GM12878 (cell line): ENCODE data around the gene CHN2. TPM values are rescaled to one million over a fixed set of nuclear protein-coding genes. Genes with fewer than 3 reads are reported as not detected.

Source experiments
- ATAC-seq: fragments of 200-7000 bp; cut with Tn5 transposase; 3 replicates; pipeline ENCODE4 v1.9.1; 2020; ENCODE audit warnings: mild to moderate bottlenecking, moderate library complexity
- BruUV-seq: library from RNA; stranded (reverse); fragments of 400-500 nt; replicated peaks from 2 replicates; lab custom pipeline; 2021; lab: Mats Ljungman, UMichigan
- CTCF ChIA-PET: fragments of 300-600 bp; sonication (Branson Sonifier 250); formaldehyde crosslinking; extraction: SDS; loops from one replicate; lab custom pipeline; 2021; ENCODE audit warnings: inconsistent platforms; lab: Yijun Ruan, JAX
- POLR2A ChIA-PET: fragments of 350-600 bp; formaldehyde crosslinking; extraction: SDS; loops from one replicate; lab custom pipeline; 2021; ENCODE audit warnings: inconsistent platforms; lab: Charles Lee
- RAD21 ChIA-PET: fragments of 300-600 bp; sonication (Branson Sonifier 250); formaldehyde crosslinking; loops from one replicate; lab custom pipeline; 2023; ENCODE audit warnings: antibody characterized with exemption; ENCODE audit not compliant: unreplicated experiment; lab: Charles Lee
- SMC1A ChIA-PET: fragments of 300-600 bp; sonication (Branson Sonifier 250); formaldehyde crosslinking; loops from one replicate; lab custom pipeline; 2023; ENCODE audit not compliant: unreplicated experiment, uncharacterized antibody; lab: Charles Lee
- DNase-seq: peaks from one replicate; pipeline ENCODE4 v3.0.0-alpha.2; 2011; ENCODE audit warnings: low read depth, low spot score
- FAIRE-seq: peaks from 3 replicates; lab custom pipeline; 2011; peaks lifted over from hg19 to GRCh38; lab: Jason Lieb, UNC
- H2AFZ ChIP-seq: 2 replicates; pipeline ENCODE4 v1.6.0; 2011; ENCODE audit warnings: low read depth, low read length, control low read depth; ENCODE audit not compliant: control insufficient read depth
- H3K27ac ChIP-seq: 2 replicates; pipeline ENCODE4 v1.5.1; 2011; ENCODE audit warnings: control low read depth; ENCODE audit not compliant: control insufficient read depth, insufficient read depth
- H3K27me3 ChIP-seq, 2 experiments: replicated peaks in 1 of 2; 2 replicates each; pipeline versions ENCODE4 v1.6.0 to v1.6.1; 2011; ENCODE audit warnings: low read length in 1 of 2; ENCODE audit not compliant: control insufficient read depth in 2 of 2, insufficient read depth in 2 of 2
- H3K36me3 ChIP-seq, 2 experiments: 2 replicates each; pipeline ENCODE4 v1.5.1; 2011; ENCODE audit warnings: low read length in 1 of 2; ENCODE audit not compliant: control insufficient read depth in 2 of 2, insufficient read depth in 2 of 2
- H3K4me1 ChIP-seq: 2 replicates; pipeline ENCODE4 v1.6.1; 2011; ENCODE audit warnings: mild to moderate bottlenecking, low read length, moderate library complexity, mixed read lengths; ENCODE audit not compliant: control insufficient read depth, insufficient read depth
- H3K4me2 ChIP-seq: 2 replicates; pipeline ENCODE4 v1.6.0; 2011; ENCODE audit warnings: control low read depth; ENCODE audit not compliant: control insufficient read depth, insufficient read depth
- H3K4me3 ChIP-seq: fragments of 200-600 bp; sonication (generic); 2 replicates; pipeline ENCODE4 v1.5.1; 2016
- H3K79me2 ChIP-seq: 2 replicates; pipeline ENCODE4 v1.6.0; 2011; ENCODE audit warnings: low read length; ENCODE audit not compliant: control insufficient read depth, insufficient read depth
- H3K9ac ChIP-seq: 2 replicates; pipeline ENCODE4 v1.8.0; 2011; ENCODE audit warnings: low read length, control low read depth, mixed read lengths; ENCODE audit not compliant: control insufficient read depth, insufficient read depth
- H3K9me3 ChIP-seq: replicated peaks from 3 replicates; pipeline ENCODE4 v1.5.1; 2011; ENCODE audit warnings: mild to moderate bottlenecking, low read length; ENCODE audit not compliant: control insufficient read depth, insufficient read depth
- H4K20me1 ChIP-seq: 2 replicates; pipeline ENCODE4 v1.6.0; 2011; ENCODE audit not compliant: control insufficient read depth, insufficient read depth
- GABPA ChIP-seq: IDR thresholded peaks from 2 replicates; pipeline ENCODE4 v1.6.1; 2014; ENCODE audit warnings: antibody characterized with exemption, low read depth, mild to moderate bottlenecking, inconsistent platforms
- IKZF2 ChIP-seq, 2 experiments: fragments of 450-650 bp; IDR thresholded peaks; 2 replicates each; pipeline ENCODE4 v1.6.1; 2017; ENCODE audit warnings: mild to moderate bottlenecking in 2 of 2, moderate library complexity in 2 of 2
- JUND ChIP-seq: IDR thresholded peaks from 2 replicates; pipeline ENCODE4 v1.6.1; 2012; ENCODE audit warnings: low read depth, mild to moderate bottlenecking, low read length, improper control_type of control experiment, moderate library complexity
- KAT2A ChIP-seq: conservative IDR thresholded peaks from 2 replicates; pipeline ENCODE4 v1.6.1; 2011; ENCODE audit warnings: low read depth, low read length; ENCODE audit not compliant: control insufficient read depth
- NBN ChIP-seq: fragments of 450-650 bp; IDR thresholded peaks from 2 replicates; pipeline ENCODE4 v1.6.1; 2016
- NR2C2 ChIP-seq: IDR thresholded peaks from 2 replicates; pipeline ENCODE4 v1.6.1; 2011; ENCODE audit warnings: borderline replicate concordance, low read depth; ENCODE audit not compliant: control insufficient read depth, insufficient read length
- RFX5 ChIP-seq: IDR thresholded peaks from 2 replicates; pipeline ENCODE4 v1.6.1; 2011; ENCODE audit warnings: low read depth, low read length, improper control_type of control experiment
- TAF1 ChIP-seq: IDR thresholded peaks from 2 replicates; pipeline ENCODE4 v1.6.1; 2011; ENCODE audit warnings: mild to moderate bottlenecking, low read depth, low read length, borderline replicate concordance
- TCF3 ChIP-seq: IDR thresholded peaks from 2 replicates; pipeline ENCODE4 v1.6.1; 2012; ENCODE audit warnings: low read depth, mild to moderate bottlenecking, low read length, borderline replicate concordance; ENCODE audit not compliant: insufficient read depth
- ZNF622 ChIP-seq: fragments of 450-650 bp; IDR thresholded peaks from 2 replicates; pipeline ENCODE4 v1.6.1; 2017; ENCODE audit warnings: mild to moderate bottlenecking, inconsistent platforms
- ZSCAN29 ChIP-seq: fragments of 450-650 bp; IDR thresholded peaks from 2 replicates; pipeline ENCODE4 v1.6.1; 2017; ENCODE audit warnings: mild to moderate bottlenecking, moderate library complexity
- WGBS: methylation state at CpG from one replicate; pipeline ENCODE4 v1.1.6; 2016; ENCODE audit warnings: low lambda C conversion rate; ENCODE audit not compliant: insufficient replicate concordance, insufficient coverage; ENCODE audit errors: missing lambda C conversion rate; 5-methylcytosine and 5-hydroxymethylcytosine counted together
- in situ Hi-C: fragments of 300-500 bp; cut with MboI; formaldehyde crosslinking; loops from 9 replicates; pipeline ENCODE4 v1.14.3; 2018; ENCODE audit warnings: mixed read lengths
- intact Hi-C: fragments of 100-400 bp; cut with micrococcal nuclease; formaldehyde crosslinking; loops from one replicate; pipeline ENCODE4 v1.14.2; 2022; ENCODE audit not compliant: unreplicated experiment
- polyA plus RNA-seq, 11 experiments: library from polyadenylated mRNA; depleted of rRNA in 4 of 11; unstranded in 6 of 11; stranded (reverse) in 5 of 11; fragments of >200 nt; fragmentation: Nextera tagmentation in 4 of 11; fragmentation: Illumina TruSeq in 1 of 11; extraction: Ambion mirVana in 4 of 11; extraction: Trizol in 1 of 11; gene quantifications; 1 replicate in 1 of 11; 2 replicates in 10 of 11; pipeline versions ENCODE4 v1.2.1 to v1.2.3, GENCODE V29; 2011 to 2016; ENCODE audit warnings: inconsistent platforms in 2 of 11, missing spikeins in 2 of 11, low read depth in 1 of 11
- total RNA-seq, 4 experiments: library from RNA; depleted of rRNA in 3 of 4; stranded (reverse); fragments of >200 nt in 3 of 4; fragmentation: Illumina TruSeq in 1 of 4; extraction: Trizol in 1 of 4; gene quantifications; 2 replicates each; pipeline versions ENCODE4 v1.2.1 to v1.2.3, GENCODE V29; 2013 to 2021
- TF ChIP-seq, protein P1 (sequence below): IDR thresholded peaks from 2 replicates; pipeline ENCODE4 v1.6.1; 2011; ENCODE audit warnings: low read depth, low read length, improper control_type of control experiment, borderline replicate concordance
- TF ChIP-seq, protein P2 (sequence below): fragments of 450-650 bp; IDR thresholded peaks from 2 replicates; pipeline ENCODE4 v1.6.1; 2017; ENCODE audit warnings: antibody characterized with exemption, mild to moderate bottlenecking, moderate library complexity

The CHN2 gene
- total and polyA plus RNA-seq, 10 of the 15 experiments (the other 5 are each of a cell fraction or from before 2014, with no cell fraction given) = 0.11 to 3.8 (median 0.37) TPM; not detected in 2

DNA sequence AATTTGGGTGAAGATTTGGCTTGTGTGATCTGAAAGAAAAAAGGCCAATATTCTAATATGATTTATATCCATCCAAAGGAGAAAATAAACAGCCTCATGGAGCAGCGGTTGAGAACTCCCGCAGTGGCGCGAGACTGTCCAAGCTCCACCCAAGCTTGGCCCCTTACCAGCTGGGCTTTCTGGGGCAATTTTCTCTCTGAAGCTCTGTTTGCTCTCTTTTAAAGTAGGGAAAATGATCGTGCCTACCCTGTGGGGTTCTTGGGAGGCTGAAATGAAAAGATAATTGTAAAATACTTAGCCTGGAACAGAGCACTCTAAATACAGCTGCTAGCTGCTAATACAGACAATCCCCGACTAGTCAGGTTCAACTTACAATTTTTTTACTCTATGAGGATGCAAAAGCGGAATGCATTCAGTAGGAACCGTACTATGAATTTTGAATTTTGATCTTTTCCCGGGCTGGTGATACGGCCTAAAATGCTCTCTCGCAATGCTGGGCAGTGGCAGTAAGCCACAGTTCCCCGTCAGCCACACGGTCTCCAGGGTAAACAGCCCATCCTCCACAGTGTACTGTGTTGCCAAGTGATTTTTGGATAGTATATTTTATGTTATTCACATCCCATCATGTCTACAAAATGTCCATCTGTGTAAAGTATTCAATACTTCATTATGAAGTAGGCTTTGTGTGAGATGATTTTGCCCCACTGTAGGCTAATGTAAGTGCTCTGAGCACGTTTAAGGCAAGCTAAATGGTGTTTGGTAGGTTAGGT is 137.7 kb downstream of the CHN2 start (continued):
- TF ChIP-seq, protein P1, sequence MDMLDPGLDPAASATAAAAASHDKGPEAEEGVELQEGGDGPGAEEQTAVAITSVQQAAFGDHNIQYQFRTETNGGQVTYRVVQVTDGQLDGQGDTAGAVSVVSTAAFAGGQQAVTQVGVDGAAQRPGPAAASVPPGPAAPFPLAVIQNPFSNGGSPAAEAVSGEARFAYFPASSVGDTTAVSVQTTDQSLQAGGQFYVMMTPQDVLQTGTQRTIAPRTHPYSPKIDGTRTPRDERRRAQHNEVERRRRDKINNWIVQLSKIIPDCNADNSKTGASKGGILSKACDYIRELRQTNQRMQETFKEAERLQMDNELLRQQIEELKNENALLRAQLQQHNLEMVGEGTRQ = no peak
- TF ChIP-seq NR2C2 (no peak), JUND (no peak), TCF3 (no peak), KAT2A (no peak)

DNA sequence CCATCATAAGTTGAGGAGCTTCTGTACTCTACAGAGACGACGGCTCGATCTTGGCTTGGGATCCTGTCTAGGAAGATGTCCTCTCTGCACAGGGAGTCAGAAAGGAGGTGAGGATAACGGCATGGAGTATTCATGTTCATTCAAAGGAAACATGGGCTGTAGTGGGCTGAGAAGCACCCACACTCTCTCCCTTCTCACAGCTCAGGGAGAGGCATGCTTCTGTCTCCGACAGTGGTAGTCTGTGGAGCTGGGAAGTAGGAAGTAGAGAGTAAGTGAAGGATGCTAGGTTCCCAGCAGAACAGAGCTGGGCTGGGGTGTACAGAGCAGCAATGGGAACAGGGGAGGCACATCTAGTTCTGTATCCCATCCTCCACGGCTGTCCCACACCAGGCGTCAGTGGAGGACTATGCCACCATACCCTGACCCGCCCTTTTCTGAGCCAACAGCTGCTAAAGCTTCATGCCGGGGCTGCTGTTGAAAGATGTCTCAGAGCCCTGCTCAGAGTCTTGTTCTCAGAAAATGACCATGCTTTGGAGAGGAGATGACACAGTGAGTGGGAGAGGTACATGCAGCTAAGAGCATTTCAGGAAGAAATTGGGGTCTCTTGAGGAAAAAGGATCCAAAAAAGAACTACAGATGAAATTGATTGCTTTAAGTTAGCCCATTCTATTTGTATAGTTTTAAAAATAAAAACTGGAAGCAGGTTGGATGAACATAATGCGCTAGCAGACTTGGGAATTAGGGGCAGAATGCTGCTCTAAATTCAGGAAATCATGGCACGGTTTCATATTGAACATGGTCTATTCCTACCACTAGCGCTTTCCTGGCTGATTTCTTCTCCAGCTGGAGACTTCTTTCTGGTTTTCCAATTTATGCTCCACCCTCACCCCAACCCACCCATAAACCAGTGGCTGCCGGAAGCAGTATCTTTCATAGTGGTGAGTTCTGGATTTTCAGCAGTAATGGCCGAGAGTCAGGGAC is 138.6 kb downstream of the CHN2 start:
- SMC1A ChIA-PET = no interaction called here
- FAIRE-seq (no peak), DNase-seq (no peak), ATAC-seq (no peak)
- no peak overlapping the region for H3K27ac ChIP-seq
- no peaks in the 10 kb centered on the region for H3K36me3 ChIP-seq
- H3K27me3 ChIP-seq = peaks cover 0 to 1% of the 10 kb centered on the region in 2 experiments; a peak in 2 of 4 replicates
- H3K4me1 ChIP-seq = no peaks in the 10 kb centered on the region
- H3K9ac ChIP-seq = no peak overlapping the region
- CTCF ChIA-PET = no interaction called here
- intact Hi-C loops (no loop called here), in situ Hi-C loops (no loop called here)
- no peak overlapping the region for H3K4me2 ChIP-seq
- BruUV-seq = no TSS peak
- WGBS = 52% methylated on average over 14 of the region's 14 CpGs
- no peak overlapping the region for H2AFZ ChIP-seq
- POLR2A ChIA-PET = no interaction called here
- H4K20me1 ChIP-seq = no peaks in the 10 kb centered on the region
- TF ChIP-seq NBN = no peak
- TF ChIP-seq GABPA = no peak
- TF ChIP-seq RFX5 = no peak
- TF ChIP-seq ZNF622 = no peak
- TF ChIP-seq IKZF2 (IDR thresholded peaks at IDR 0.05) = no peak
- TF ChIP-seq ZSCAN29 = no peak
- TF ChIP-seq, protein P2, sequence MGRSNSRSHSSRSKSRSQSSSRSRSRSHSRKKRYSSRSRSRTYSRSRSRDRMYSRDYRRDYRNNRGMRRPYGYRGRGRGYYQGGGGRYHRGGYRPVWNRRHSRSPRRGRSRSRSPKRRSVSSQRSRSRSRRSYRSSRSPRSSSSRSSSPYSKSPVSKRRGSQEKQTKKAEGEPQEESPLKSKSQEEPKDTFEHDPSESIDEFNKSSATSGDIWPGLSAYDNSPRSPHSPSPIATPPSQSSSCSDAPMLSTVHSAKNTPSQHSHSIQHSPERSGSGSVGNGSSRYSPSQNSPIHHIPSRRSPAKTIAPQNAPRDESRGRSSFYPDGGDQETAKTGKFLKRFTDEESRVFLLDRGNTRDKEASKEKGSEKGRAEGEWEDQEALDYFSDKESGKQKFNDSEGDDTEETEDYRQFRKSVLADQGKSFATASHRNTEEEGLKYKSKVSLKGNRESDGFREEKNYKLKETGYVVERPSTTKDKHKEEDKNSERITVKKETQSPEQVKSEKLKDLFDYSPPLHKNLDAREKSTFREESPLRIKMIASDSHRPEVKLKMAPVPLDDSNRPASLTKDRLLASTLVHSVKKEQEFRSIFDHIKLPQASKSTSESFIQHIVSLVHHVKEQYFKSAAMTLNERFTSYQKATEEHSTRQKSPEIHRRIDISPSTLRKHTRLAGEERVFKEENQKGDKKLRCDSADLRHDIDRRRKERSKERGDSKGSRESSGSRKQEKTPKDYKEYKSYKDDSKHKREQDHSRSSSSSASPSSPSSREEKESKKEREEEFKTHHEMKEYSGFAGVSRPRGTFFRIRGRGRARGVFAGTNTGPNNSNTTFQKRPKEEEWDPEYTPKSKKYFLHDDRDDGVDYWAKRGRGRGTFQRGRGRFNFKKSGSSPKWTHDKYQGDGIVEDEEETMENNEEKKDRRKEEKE = no peak
- no peak for TF ChIP-seq TAF1
- no peak overlapping the region for H3K4me3 ChIP-seq
- RAD21 ChIA-PET = no interaction called here
- H3K79me2 ChIP-seq = no peaks in the 10 kb centered on the region
- no peaks in the 10 kb centered on the region; the same call in 2 of the 3 replicates for H3K9me3 ChIP-seq
